ENCODE results near the gene RPS15A.
"Not testable (repeated sequence)": the region's sequence is repeated elsewhere in the genome, so short reads cannot be mapped to it uniquely, and the experiment has no call there.

The RPS15A gene

DNA sequence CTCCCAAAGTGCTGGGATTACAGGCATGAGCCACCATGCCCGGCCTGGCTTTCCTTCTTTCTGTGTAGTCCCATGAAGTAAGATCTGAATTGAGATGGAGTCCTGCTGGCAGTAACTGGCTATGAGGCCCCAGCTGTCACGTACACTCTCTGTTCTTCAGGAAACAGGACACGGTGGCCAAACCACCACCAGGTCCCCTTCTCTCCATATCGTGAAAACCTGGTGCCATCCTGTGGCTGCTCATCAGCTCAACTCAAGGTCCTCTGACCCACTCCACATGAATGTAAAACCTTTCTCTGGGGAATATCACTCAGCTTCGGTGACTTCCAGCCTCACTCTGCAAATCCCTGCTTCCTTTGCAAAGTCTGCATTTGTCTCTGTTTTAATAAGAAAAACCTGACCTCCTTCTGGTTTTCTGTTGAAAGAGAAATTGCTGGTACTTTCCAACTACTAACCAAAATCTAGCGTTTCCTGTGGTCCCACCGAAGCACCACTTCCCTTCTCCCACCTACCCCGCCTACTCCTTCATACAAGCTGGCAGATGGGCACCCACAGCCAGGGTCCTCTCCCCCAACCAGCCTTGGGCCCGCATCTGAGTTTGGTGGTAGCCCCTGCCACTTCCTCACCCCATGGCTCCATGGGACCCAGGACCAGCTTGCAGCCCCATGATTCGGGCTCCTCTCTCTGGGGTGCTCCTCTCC is 32.0 kb downstream of the RPS15A start:
- not testable (repeated sequence) for H3K4me3 ChIP-seq (ENCODE audit: insufficient read depth, low read depth, low read length, poor library complexity, severe bottlenecking); DNase-seq; H3K9me3 ChIP-seq (ENCODE audit: control insufficient read depth, low read length); H3K27ac ChIP-seq (ENCODE audit: insufficient read depth, low read length, poor library complexity, severe bottlenecking); H3K36me3 ChIP-seq (ENCODE audit: control insufficient read depth, insufficient read depth, low read length); H3K27me3 ChIP-seq (replicated peaks; ENCODE audit: control insufficient read depth, insufficient read depth, low read length, poor library complexity, severe bottlenecking); H3K4me1 ChIP-seq (ENCODE audit: control insufficient read depth, insufficient read depth, low read length, poor library complexity, severe bottlenecking)

DNA sequence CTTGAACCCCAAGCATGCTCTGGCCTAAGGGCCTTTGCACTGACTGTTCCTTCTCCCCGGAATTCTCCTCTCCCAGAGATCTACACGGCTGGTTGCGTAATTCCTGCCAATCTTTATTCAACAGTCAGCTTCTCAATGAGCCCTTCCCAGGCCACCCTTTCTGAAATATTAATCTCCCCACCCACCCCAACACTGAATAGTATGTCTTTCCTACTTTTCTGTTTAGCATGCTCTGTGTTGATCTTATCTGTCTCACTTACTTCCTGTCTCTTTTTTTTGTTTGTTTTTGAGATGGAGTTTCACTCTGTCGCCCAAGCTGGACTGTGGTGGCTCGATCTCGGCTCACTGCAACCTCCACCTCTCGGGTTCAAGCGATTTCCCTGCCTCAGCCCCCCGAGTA is 33.5 kb downstream of the RPS15A start:
- not testable (repeated sequence) for H3K9me3 ChIP-seq (ENCODE audit: control insufficient read depth, low read length); H3K4me1 ChIP-seq (ENCODE audit: control insufficient read depth, insufficient read depth, low read length, poor library complexity, severe bottlenecking); DNase-seq; H3K27ac ChIP-seq (ENCODE audit: insufficient read depth, low read length, poor library complexity, severe bottlenecking); H3K36me3 ChIP-seq (ENCODE audit: control insufficient read depth, insufficient read depth, low read length); H3K27me3 ChIP-seq (replicated peaks; ENCODE audit: control insufficient read depth, insufficient read depth, low read length, poor library complexity, severe bottlenecking); H3K4me3 ChIP-seq (ENCODE audit: insufficient read depth, low read depth, low read length, poor library complexity, severe bottlenecking)

DNA sequence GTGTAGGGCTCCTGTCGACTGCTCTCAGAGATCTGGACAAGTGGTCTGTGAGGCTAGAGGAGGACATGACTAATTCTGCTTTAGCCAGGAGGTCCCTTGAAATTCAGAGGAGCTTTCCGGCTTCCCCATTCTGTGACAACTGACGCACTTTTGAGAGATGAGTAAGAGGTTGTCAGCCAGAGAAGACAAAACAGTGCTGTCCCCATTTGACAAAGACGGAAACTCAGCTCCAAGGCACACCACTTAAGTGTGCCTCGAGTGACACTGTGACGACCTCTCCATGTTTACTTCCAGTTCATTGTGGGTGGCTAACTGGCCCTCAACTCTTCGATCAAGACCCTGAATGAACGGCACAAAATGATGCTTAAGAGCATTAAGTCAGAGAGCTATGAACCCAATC is 47.3 kb downstream of the RPS15A start:
- not testable (repeated sequence) for DNase-seq; H3K4me3 ChIP-seq (ENCODE audit: insufficient read depth, low read depth, low read length, poor library complexity, severe bottlenecking); H3K4me1 ChIP-seq (ENCODE audit: control insufficient read depth, insufficient read depth, low read length, poor library complexity, severe bottlenecking); H3K27me3 ChIP-seq (replicated peaks; ENCODE audit: control insufficient read depth, insufficient read depth, low read length, poor library complexity, severe bottlenecking); H3K27ac ChIP-seq (ENCODE audit: insufficient read depth, low read length, poor library complexity, severe bottlenecking); H3K36me3 ChIP-seq (ENCODE audit: control insufficient read depth, insufficient read depth, low read length); H3K9me3 ChIP-seq (ENCODE audit: control insufficient read depth, low read length)

DNA sequence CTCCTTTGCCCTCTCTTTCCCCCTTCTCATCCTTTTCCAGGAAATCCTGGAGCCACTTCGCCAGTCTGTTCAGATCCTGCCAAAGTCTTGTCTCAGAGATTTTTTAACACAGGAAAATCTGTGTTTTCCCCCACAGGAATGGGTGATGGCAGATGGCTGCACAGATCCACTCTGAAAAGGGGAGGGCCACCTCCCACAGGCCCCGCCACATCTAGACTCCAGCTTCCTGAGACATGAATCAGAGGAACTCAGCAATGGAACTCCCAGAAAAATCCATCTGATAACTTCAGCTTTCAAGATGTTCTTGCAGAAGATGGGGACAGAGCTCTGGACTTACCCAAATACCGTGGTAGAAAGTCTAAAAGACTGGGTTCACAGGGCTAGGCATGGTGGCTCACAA is 50.1 kb downstream of the RPS15A start:
- not testable (repeated sequence) for H3K4me1 ChIP-seq (ENCODE audit: control insufficient read depth, insufficient read depth, low read length, poor library complexity, severe bottlenecking); H3K36me3 ChIP-seq (ENCODE audit: control insufficient read depth, insufficient read depth, low read length); H3K27ac ChIP-seq (ENCODE audit: insufficient read depth, low read length, poor library complexity, severe bottlenecking); H3K9me3 ChIP-seq (ENCODE audit: control insufficient read depth, low read length); H3K27me3 ChIP-seq (replicated peaks; ENCODE audit: control insufficient read depth, insufficient read depth, low read length, poor library complexity, severe bottlenecking); H3K4me3 ChIP-seq (ENCODE audit: insufficient read depth, low read depth, low read length, poor library complexity, severe bottlenecking); DNase-seq

DNA sequence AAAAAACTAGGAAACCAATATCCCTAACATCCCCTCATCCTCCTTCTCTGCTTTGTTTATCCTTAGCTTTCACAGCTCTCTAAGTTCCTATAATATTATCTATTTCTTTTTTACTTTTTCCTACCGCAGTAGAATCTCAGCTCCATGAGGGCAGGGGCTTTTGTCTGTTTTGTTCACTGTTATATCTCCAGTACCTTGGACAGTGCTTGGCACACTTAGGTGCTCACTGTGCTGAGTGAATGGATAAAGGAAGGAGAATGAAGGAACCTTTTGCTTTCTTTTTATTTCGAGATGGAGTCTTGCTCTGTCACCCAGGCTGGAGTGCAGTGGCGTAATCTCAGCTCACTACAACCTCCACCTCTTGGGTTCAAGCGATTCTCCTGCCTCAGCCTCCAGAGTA is 51.4 kb downstream of the RPS15A start:
- H3K4me1 ChIP-seq (ENCODE audit: control insufficient read depth, insufficient read depth, low read length, poor library complexity, severe bottlenecking); H3K27me3 ChIP-seq (replicated peaks; ENCODE audit: control insufficient read depth, insufficient read depth, low read length, poor library complexity, severe bottlenecking); H3K27ac ChIP-seq (ENCODE audit: insufficient read depth, low read length, poor library complexity, severe bottlenecking); H3K4me3 ChIP-seq (ENCODE audit: insufficient read depth, low read depth, low read length, poor library complexity, severe bottlenecking); H3K36me3 ChIP-seq (ENCODE audit: control insufficient read depth, insufficient read depth, low read length); H3K9me3 ChIP-seq (ENCODE audit: control insufficient read depth, low read length); DNase-seq: not testable (repeated sequence)

DNA sequence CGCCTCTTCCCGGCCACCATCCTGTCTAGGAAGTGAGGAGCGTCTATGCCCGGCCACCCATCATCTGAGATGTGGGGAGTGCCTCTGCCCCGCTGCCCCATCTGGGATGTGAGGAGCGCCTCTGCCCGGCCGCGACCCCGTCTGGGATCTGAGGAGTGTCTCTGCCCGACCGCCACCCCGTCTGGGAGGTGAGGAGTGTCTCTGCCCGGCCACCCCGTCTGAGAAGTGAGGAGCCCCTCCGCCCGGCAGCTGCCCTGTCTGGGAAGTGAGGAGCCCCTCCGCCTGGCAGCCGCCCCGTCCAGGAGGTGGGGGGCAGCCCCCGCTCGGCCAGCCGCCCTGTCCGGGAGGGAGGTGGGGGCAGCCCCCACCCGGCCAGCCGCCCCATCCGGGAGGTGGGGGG is 55.9 kb downstream of the RPS15A start:
- H3K27ac ChIP-seq (ENCODE audit: insufficient read depth, low read length, poor library complexity, severe bottlenecking); DNase-seq; H3K4me3 ChIP-seq (ENCODE audit: insufficient read depth, low read depth, low read length, poor library complexity, severe bottlenecking); H3K36me3 ChIP-seq (ENCODE audit: control insufficient read depth, insufficient read depth, low read length); H3K27me3 ChIP-seq (replicated peaks; ENCODE audit: control insufficient read depth, insufficient read depth, low read length, poor library complexity, severe bottlenecking); H3K4me1 ChIP-seq (ENCODE audit: control insufficient read depth, insufficient read depth, low read length, poor library complexity, severe bottlenecking); H3K9me3 ChIP-seq (ENCODE audit: control insufficient read depth, low read length): not testable (repeated sequence)

Data from effector memory CD4-positive, alpha-beta T cell (primary cell).